Cardiac fibroblast (primary cell): ENCODE data around the gene ZMAT2.
"Not testable (repeated sequence)": the region's sequence is repeated elsewhere in the genome, so short reads cannot be mapped to it uniquely, and the experiment has no call there.

Experiments
- DNase-seq, 2 donors: peaks; one replicate each; pipeline versions ENCODE4 v3.0.0 to v3.0.0-alpha.2; 2010; ENCODE audit warnings: low read depth in 2 of 2
- H3K4me3 ChIP-seq, 2 donors: replicated peaks in 1 of 2; 1 replicate in 1 of 2; 2 replicates in 1 of 2; pipeline ENCODE4 v1.5.1; 2011; ENCODE audit warnings: low read depth in 2 of 2, low read length in 2 of 2, mild to moderate bottlenecking in 2 of 2, moderate library complexity in 1 of 2
- TF ChIP-seq, protein P1 (sequence below): IDR thresholded peaks from one replicate; pipeline ENCODE4 v1.5.1; 2011; ENCODE audit warnings: low read depth, mild to moderate bottlenecking, low read length, inconsistent platforms

The ZMAT2 gene, protein sequence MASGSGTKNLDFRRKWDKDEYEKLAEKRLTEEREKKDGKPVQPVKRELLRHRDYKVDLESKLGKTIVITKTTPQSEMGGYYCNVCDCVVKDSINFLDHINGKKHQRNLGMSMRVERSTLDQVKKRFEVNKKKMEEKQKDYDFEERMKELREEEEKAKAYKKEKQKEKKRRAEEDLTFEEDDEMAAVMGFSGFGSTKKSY

DNA sequence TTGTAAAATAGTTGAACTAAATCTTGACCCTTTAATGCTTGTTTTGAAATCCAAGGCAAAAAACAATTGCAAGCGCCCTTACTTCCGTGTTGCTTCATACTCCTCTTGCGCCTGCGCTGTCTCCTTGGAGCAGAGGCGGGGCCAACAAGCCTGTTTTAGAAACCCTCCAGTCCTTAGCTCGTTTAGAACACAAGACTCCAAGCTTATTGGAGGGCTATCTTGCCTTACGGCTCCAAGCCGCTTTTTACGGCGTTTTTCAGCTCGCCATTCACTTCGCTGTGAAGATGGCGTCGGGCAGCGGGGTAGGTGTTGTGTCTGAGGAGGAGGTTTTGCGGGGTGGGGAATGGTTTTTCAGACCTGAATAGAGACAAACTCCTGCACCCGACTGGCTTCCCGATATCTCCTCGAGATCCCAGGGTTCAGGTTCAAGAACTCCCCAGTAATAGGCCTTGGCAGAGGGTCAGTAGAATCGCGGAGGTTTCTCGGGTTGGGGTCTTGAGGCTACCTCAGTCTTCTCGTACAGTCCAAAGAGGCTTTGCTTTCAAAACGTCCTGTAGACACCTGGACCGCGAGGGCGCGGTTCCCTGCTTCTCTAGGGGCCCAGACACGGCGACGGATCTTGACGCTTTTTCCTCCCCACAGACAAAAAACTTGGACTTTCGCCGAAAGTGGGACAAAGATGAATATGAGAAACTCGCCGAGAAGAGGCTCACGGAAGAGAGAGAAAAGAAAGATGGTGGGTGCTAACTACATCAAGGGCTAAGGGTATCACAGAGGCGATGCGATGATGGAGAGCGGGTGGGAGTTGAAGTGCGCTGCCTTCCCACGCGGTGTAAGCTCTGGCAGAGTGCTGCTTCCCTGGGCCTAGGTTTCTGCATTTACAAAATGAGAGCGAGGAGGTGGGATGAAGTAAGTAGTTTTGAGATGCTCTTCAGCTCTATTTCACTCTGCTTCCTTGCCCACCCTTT lies at the start of gene ZMAT2:
TSS of gene ZMAT2 (plus strand) at position 271 of the 968 bp plus-strand sequence. CDS start at position 285, 14 bp downstream.
- H3K4me3 ChIP-seq = peak within 1 kb of the TSS; percentile 83 to 87
- DNase-seq = peak; percentile 99 to 100
- TF ChIP-seq, protein P1, sequence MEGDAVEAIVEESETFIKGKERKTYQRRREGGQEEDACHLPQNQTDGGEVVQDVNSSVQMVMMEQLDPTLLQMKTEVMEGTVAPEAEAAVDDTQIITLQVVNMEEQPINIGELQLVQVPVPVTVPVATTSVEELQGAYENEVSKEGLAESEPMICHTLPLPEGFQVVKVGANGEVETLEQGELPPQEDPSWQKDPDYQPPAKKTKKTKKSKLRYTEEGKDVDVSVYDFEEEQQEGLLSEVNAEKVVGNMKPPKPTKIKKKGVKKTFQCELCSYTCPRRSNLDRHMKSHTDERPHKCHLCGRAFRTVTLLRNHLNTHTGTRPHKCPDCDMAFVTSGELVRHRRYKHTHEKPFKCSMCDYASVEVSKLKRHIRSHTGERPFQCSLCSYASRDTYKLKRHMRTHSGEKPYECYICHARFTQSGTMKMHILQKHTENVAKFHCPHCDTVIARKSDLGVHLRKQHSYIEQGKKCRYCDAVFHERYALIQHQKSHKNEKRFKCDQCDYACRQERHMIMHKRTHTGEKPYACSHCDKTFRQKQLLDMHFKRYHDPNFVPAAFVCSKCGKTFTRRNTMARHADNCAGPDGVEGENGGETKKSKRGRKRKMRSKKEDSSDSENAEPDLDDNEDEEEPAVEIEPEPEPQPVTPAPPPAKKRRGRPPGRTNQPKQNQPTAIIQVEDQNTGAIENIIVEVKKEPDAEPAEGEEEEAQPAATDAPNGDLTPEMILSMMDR = no peak

DNA sequence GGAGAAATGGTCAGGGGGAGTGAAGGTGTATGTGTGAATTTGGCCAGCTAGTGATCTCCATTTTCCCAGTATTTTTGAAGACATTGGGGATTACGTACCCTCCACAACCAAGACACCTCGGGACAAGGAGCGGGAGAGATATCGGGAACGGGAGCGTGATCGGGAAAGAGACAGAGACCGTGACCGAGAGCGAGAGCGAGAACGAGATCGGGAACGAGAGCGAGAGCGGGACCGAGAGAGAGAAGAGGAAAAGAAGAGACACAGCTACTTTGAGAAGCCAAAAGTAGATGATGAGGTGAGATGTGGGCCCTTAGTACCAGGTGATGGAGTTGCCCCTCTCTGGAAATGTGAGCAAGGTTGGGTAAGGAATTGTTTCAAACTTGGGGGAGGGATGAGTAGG lies 41.4 kb upstream of the ZMAT2 start:
- H3K4me3 ChIP-seq = no peak overlapping the region
- TF ChIP-seq, protein P1 = no peak
- no peak for DNase-seq

DNA sequence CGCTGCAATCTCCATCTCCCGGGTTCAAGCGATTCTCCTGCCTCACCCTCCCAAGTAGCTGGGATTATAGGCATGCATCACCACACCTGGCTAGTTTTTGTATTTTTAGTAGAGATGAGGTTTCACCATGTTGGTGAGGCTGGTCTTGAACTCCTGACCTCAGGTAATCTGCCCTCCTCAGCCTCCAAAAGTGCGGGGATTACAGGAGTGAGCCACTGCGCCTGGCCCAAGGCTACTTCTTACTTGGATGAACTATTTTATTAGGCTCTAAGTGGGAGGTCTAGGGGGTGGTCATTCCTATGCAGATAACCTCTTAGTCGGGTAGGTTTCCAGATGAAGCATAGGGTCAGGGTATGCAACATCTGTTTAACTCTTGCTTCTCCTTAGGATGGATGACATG lies 39.9 kb upstream of the ZMAT2 start:
- not testable (repeated sequence) for DNase-seq, H3K4me3 ChIP-seq

DNA sequence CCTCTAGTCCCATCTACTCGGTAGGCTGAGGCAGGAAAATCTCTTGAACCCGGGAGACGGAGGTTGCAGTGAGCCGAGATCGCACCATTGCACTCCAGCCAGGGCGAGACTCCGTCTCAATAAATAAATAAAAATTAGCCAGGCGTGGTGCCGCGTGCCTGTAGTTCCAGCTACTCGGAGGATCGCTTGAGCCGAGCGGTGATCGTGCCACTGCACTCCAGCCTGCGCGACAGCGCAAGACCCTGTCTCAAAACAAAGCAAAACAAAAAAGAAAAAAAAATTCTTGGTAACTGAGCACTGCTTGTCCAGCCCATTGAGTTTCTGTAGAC lies 36.3 kb upstream of the ZMAT2 start:
- peak overlapping the region; percentile 78 to 92 for H3K4me3 ChIP-seq
- TF ChIP-seq, protein P1 = no peak
- no peak for DNase-seq

DNA sequence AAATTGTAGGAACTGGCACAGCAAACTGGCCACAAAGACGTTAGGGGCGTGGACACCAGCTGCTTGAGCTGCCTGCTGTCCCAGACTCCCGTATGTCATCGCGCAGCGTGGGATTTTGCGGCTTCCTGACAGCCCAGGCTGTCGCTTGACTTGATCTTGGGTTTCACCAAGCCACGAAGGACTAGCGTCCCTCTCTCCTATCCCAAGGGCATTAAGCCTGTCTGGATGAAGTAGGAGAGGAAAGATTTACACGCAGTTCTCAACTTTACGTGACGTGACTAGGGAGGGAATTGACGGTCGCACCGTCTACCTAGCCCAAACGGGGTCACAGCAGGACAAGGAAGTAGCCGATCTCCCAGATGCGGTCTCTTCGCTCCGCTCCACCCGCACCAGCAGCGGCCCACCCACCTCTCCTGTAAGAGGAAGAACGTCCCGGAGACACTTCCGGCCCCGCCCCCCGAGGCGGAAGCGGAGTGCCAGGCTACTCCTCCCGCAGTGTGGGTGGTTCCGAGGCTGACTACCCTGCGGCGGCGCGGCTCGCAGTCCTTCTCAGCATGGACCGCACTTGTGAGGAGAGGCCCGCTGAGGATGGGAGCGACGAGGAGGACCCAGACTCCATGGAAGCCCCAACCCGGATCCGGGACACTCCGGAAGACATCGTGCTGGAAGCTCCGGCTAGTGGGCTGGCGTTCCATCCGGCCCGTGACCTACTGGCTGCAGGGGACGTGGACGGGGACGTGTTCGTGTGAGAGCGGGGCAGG lies 35.7 kb upstream of the ZMAT2 start, which contains the start of gene WDR55:
TSS of gene WDR55 (plus strand) at position 546 of the 761 bp plus-strand sequence. CDS start at position 555, 9 bp downstream.
- peak within 1 kb of the TSS; percentile 78 to 92 for H3K4me3 ChIP-seq

DNA sequence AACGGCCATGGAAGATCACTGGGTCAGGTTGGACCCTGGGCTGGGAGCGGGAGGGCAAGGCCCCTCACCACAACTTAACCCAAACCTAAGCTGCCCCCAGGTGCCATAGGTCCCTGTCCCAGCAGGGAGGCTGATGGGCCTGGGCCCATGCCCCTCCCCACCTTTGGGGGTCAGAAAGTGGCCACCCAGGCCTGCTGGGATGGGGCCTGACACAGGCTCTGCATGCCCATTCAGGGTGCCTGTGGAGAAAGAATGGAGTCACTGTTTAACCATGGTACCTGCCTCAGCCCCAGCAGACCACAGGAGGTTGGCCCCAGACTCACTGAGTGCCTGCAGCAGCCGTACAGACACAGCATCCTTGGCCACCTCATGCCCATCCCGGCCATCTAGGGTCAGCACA lies 29.2 kb upstream of the ZMAT2 start:
- H3K4me3 ChIP-seq = not testable (repeated sequence)

More for the DNA sequence above, 35.7 kb upstream of the ZMAT2 start, which contains the start of gene WDR55:
- peak; percentile 91 to 93 for DNase-seq
- TF ChIP-seq, protein P1 = no peak

DNA sequence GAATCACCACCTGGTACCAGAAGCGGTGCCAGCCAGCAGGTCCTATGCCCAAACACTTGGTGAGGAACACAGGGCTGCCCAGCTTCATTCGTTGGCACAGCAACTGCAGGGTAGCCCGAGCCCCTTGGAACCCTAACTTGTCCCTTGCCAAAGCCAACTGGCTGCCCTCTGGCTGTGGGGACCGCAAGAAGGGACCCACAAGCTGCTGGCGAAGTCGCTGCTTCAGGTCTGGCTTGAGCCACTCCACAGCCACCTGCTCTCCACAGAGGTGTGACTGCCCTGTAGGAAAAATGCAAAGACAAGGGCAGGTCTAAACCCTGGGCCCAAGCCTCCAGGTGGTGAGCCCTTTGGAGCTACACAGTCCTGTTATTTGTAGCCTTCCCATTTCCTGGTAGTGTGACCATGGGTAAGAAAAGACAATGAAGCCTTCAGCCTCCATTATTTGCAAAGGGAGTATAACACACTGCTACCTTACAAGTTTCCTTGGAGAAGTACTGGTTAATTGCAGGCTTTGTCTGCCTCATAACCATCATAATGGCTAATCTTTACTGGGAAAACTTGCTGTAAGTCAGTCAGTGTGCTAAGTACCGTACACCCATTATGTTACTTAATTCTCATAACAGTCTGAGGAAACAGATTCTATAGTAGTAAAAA lies 28.6 kb upstream of the ZMAT2 start:
- TF ChIP-seq, protein P1 = no peak
- DNase-seq = no peak
- no peak overlapping the region for H3K4me3 ChIP-seq

More for the DNA sequence above, 29.2 kb upstream of the ZMAT2 start:
- DNase-seq = not testable (repeated sequence)
